Fibroblast of skin of left biceps (primary cell): ENCODE data around the gene IMP4.

ENCODE experiments used
- DNase-seq, 2 experiments: peaks; one replicate each; pipeline ENCODE4 v3.0.0-alpha.2; 2013; ENCODE audit warnings: low read depth in 2 of 2

IMP4 gene

GRCh38 chr2:130376433-130377293 lies 34.0 kb downstream of the IMP4 start:
- DNase-seq, result no peak

GRCh38 chr2:130377491-130377890 lies 34.8 kb downstream of the IMP4 start:
- DNase-seq, result no peak

DNA sequence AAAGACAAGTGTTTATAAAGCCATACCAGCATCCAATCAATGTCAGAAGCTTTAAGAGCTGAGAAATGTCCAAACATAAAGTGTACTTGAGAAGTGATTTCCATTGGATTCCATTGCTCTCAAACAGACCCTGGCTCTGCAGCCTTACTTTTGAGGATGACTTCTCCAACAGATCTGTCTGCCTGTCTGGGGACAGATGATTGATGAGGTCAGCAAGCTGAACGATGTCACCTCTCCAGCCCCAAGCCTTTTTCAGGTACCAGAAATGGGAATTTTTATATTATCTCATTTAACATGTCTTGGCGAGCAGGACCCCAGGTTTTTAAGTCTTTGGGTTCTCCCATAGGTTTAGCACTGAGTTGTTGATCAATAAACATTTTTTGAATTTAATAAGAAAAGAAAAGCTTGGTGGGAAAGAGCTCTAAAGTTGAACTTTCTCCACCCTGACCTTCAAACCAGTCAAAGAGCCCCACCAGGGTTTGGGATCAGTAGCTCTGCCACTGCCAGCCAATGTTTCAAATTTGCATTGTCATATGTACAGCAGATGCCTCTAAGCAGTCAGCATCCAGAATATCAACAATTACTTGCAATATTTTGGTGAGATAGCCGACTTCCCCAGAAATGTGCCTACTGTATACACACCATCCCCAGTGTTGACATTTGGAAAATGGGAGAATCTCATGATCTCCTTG lies 35.7 kb downstream of the IMP4 start:
- no peak for DNase-seq

GRCh38 chr2:130378898-130379214 lies 36.2 kb downstream of the IMP4 start:
- no peak for DNase-seq

DNA sequence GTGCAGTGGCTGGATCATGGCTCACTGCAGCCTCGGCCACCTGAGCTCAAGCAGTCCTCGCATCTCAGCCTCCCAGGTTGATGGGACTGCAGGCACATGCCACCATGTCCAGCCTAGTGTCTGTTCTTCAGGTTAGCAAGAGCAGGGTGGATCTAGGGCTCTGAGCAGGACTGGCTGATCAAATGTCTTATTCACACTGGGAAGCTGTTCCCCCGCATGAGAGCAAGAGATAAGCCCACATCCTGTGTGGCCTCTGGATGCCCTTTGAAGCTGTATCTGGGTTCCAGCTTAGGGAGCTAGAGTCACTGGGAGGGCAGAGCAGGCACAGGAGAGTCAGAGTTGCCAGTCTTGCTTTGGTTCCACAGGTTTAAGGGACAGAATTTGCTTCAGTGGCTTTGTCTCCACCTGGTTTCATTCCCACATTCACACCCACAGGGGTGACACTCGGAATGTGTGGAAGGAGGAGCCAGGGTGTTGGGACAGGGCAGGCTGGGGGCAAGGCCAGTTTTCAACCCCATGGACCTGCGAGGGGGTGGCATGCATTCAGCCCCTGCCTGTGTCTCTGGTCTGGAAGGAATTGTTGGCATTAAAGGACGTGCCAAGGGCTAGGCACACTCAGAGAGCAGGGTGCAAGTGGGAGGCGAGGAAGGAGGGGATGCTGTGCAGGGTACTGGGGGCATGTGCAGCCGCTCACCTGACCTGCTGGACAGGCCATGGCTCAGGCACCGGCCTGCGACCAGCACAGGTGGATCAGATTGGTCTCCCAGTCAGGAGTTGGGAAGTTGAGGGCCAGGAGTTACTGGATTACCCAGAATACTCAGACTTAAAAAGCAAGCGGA lies 37.6 kb downstream of the IMP4 start:
- DNase-seq, result no peak

DNA sequence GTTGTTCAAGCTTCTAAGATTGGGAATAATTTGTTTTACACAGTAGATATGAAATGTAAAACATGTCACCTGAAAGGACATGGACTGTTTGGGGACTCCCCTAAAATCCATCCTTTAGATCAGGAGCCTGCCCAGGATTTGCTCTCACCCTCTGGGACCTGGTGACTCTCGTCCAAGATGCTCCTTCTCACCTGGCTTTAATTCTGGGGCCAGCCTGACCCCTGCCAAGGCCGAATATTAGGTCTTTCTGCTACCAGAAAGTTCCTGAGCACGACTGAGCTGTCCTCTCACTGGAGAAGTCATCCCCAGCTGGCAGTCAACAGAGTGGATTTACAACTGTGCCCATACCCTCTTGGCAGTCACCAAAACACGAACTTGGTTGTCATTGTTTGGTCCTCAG lies 38.4 kb downstream of the IMP4 start:
- no peak for DNase-seq

- no peak for DNase-seq
These were observed 38.9 kb downstream of the IMP4 start for GRCh38 chr2:130381619-130382018.

GRCh38 chr2:130382313-130382917 lies 39.7 kb downstream of the IMP4 start:
- no peak for DNase-seq

GRCh38 chr2:130385709-130386108 lies 43.0 kb downstream of the IMP4 start:
- no peak for DNase-seq

GRCh38 chr2:130387071-130387400 lies 44.3 kb downstream of the IMP4 start:
- DNase-seq, result no peak

GRCh38 chr2:130387804-130388203 lies 45.1 kb downstream of the IMP4 start:
- DNase-seq, result no peak

DNA sequence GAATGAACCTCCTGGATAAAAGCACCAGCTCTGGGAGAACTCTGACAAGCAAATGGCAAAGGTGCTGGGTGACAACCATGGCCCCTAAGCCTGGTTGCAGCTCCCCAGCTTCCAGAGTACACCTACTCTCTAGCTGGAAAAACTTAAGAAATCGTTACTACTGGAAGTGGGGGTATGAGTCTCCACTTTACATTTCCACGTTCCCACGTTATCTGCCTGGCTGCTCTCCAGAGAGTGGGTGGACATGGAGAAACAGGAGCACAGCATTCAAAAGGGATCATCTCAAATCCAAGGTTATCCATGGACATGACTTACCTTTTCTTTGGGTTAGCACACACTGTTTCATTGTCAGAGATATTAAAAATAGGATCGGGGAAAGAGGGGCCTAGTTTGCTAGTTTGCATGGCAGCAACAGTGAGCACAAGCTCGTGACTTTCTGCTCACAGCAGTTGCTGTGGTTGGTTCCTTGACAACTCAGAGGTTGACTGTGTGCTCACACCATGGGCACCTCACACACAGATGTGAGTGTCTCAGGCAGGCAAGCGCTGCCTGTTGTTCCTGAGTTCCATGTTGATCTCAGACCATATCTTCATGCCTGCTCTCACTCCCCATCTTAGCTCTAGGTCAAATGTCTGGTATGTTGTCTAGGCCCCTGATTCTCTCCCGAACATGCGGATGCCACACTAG lies 45.7 kb downstream of the IMP4 start:
- no peak for DNase-seq

GRCh38 chr2:130389358-130389757 lies 46.7 kb downstream of the IMP4 start:
- no peak for DNase-seq

DNA sequence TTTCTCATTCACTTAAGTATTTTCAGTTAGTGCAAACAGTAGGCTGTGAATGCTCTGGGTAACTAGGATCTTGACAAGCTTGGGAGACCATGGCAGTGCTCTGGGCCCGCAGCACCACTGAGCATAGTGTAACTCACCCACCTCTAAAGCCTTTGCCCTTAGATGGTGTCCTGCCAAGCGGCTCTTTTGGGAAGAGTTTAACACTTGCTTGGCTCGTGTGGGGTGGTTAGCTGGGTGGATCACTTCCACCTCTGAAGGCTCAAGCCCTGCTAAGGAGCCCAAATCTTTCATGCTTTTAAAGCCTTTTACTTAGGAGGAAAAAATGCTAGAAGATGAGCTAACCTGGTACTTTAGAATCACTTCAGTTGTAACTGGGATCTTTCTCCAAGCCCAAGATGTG lies 47.1 kb downstream of the IMP4 start:
- no peak for DNase-seq

- DNase-seq, result no peak
These were observed 47.9 kb downstream of the IMP4 start for GRCh38 chr2:130390460-130391057.

DNA sequence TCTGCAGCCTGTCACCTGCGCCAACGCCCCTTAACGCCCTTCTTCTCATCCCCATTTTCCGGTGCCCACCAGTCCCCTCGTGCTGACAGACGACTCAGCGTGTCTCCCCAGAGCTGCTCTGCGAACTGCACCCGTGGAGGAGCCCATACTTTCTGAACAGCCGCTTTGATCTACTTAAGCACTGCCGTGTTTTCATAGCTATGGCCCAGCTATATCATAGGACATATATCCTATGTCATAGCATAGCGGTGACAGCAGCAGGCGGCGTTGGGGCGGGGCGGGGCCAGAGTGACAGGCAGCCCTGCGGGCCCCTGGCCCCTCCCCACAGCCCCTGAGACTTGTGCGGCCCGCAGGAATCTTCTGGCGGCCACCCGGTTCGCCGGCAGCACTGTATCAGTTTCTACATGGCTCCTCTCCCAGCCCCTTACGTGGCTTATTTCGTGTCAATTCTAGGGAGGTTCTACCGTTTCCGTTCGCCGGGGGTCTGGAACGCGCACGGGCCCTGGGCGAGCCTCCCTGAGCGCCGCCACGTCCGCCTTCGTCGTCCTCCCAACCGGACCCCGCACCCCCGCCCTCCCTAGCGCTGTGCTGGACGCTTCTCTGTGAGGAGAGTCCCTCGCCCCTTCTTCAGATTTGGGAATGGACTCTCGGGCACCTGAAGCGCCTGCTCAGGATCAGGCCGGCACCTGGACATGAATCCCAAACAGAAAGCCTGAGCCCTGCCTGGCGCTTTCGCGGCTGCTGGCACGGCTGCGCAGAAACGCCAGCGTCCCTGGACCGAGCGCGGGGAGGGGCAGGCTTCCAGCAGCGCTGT lies 48.6 kb downstream of the IMP4 start:
- DNase-seq, result peak in 1 of 2 experiments; percentile 31

- no peak for DNase-seq
These were observed 49.4 kb downstream of the IMP4 start for GRCh38 chr2:130391872-130392670.

- no peak for DNase-seq
These were observed 50.7 kb downstream of the IMP4 start for GRCh38 chr2:130393318-130393910.
